PFSK-1 (cell line): ENCODE measurements around the gene LRMDA.

Source experiments
- FOXP2 ChIP-seq: optimal IDR thresholded peaks from 2 replicates; pipeline ENCODE3; 2011; ENCODE audit warnings: borderline replicate concordance, control low read depth, inconsistent platforms; ENCODE audit not compliant: insufficient read depth; ENCODE audit errors: extremely low read length, extremely low read depth
- POLR2AphosphoS5 ChIP-seq: IDR thresholded peaks from 2 replicates; pipeline ENCODE4 v1.6.1; 2012; ENCODE audit warnings: low read depth, mild to moderate bottlenecking, control low read depth, low read length, moderate library complexity
- REST ChIP-seq, 2 experiments: IDR thresholded peaks; 2 replicates each; pipeline versions ENCODE4 v1.6.1 to v1.8.0; 2011 to 2012; ENCODE audit warnings: low read depth in 2 of 2, low read length in 2 of 2, control low read depth in 1 of 2, inconsistent platforms in 1 of 2, mild to moderate bottlenecking in 1 of 2, moderate library complexity in 1 of 2; ENCODE audit not compliant: insufficient read depth in 1 of 2
- SIN3A ChIP-seq: IDR thresholded peaks from 2 replicates; pipeline ENCODE4 v1.6.1; 2012; ENCODE audit warnings: mild to moderate bottlenecking, low read length, moderate library complexity, borderline replicate concordance; ENCODE audit not compliant: insufficient read depth
- TAF1 ChIP-seq: IDR thresholded peaks from 2 replicates; pipeline ENCODE4 v1.6.1; 2012; ENCODE audit warnings: low read length, control low read depth, borderline replicate concordance; ENCODE audit not compliant: insufficient read depth

LRMDA gene

GRCh38 chr10:75679536-75679935, 248.1 kb downstream of the LRMDA start:
- no peak for TF ChIP-seq FOXP2
- no peak for TF ChIP-seq REST (IDR thresholded peaks at IDR 0.05; ENCODE audit: insufficient read depth in 1 of 2, low read depth in 2 of 2, low read length in 2 of 2)
- no peak for TF ChIP-seq POLR2AphosphoS5
- TF ChIP-seq TAF1: no peak
- no peak for TF ChIP-seq SIN3A

GRCh38 chr10:75681334-75681733, 249.9 kb downstream of the LRMDA start:
- TF ChIP-seq TAF1: no peak
- no peak for TF ChIP-seq POLR2AphosphoS5
- TF ChIP-seq FOXP2: no peak
- TF ChIP-seq REST (IDR thresholded peaks at IDR 0.05; ENCODE audit: insufficient read depth in 1 of 2, low read depth in 2 of 2, low read length in 2 of 2): no peak
- no peak for TF ChIP-seq SIN3A

- TF ChIP-seq TAF1: no peak
- TF ChIP-seq POLR2AphosphoS5: no peak
- no peak for TF ChIP-seq SIN3A
- TF ChIP-seq REST (IDR thresholded peaks at IDR 0.05; ENCODE audit: insufficient read depth in 1 of 2, low read depth in 2 of 2, low read length in 2 of 2): no peak
- TF ChIP-seq FOXP2: no peak
These were observed 251.5 kb downstream of the LRMDA start for GRCh38 chr10:75682649-75683557.

- no peak for TF ChIP-seq POLR2AphosphoS5
- TF ChIP-seq SIN3A: no peak
- no peak for TF ChIP-seq FOXP2
- TF ChIP-seq REST (IDR thresholded peaks at IDR 0.05; ENCODE audit: insufficient read depth in 1 of 2, low read depth in 2 of 2, low read length in 2 of 2): no peak
These were observed 253.8 kb downstream of the LRMDA start for GRCh38 chr10:75685187-75685586.
